CD14-positive monocyte (primary cell): Measurements from ENCODE around the gene UBE2E2. TPM values are rescaled to one million over a fixed set of nuclear protein-coding genes. Genes with fewer than 3 reads are reported as not detected.

ENCODE experiments used
- DNase-seq, 3 donors: peaks; one replicate each; pipeline ENCODE4 v3.0.0-alpha.2; 2011 to 2022
- H2AFZ ChIP-seq: 2 replicates; pipeline ENCODE4 v1.6.0; 2012; ENCODE audit warnings: mild to moderate bottlenecking, low read depth, low read length, inconsistent platforms; ENCODE audit not compliant: insufficient read depth, poor library complexity, severe bottlenecking
- H3K27ac ChIP-seq, 2 donors: 1 replicate in 1 of 2; 2 replicates in 1 of 2; pipeline ENCODE4 v1.5.1; 2012 to 2013; ENCODE audit warnings: low read length in 2 of 2, control low read depth in 1 of 2, inconsistent platforms in 1 of 2, low read depth in 1 of 2, mild to moderate bottlenecking in 1 of 2
- H3K27me3 ChIP-seq, 2 donors: one replicate each; pipeline versions ENCODE4 v1.6.0 to v1.6.1; 2011 to 2013; ENCODE audit warnings: low read length in 2 of 2; ENCODE audit not compliant: control insufficient read depth in 2 of 2, insufficient read depth in 2 of 2
- H3K36me3 ChIP-seq, 2 donors: replicated peaks in 1 of 2; 1 replicate in 1 of 2; 2 replicates in 1 of 2; pipeline versions ENCODE4 v1.5.1 to v1.6.1; 2012 to 2013; ENCODE audit warnings: low read length in 2 of 2, control low read depth in 1 of 2, inconsistent platforms in 1 of 2, mild to moderate bottlenecking in 1 of 2; ENCODE audit not compliant: insufficient read depth in 2 of 2, control insufficient read depth in 1 of 2
- H3K4me1 ChIP-seq, 2 donors: 1 replicate in 1 of 2; 2 replicates in 1 of 2; pipeline versions ENCODE4 v1.5.1 to v1.6.1; 2012 to 2013; ENCODE audit warnings: low read length in 2 of 2, control low read depth in 1 of 2, inconsistent platforms in 1 of 2, mild to moderate bottlenecking in 1 of 2, moderate library complexity in 1 of 2; ENCODE audit not compliant: insufficient read depth in 2 of 2, control insufficient read depth in 1 of 2
- H3K4me2 ChIP-seq: replicated peaks from 2 replicates; pipeline ENCODE3; 2012; ENCODE audit warnings: low read length, moderate library complexity, mild to moderate bottlenecking; ENCODE audit not compliant: poor library complexity, severe bottlenecking; ENCODE audit errors: extremely low read depth
- H3K4me3 ChIP-seq, 3 experiments: fragments of 200-600 bp in 1 of 3; sonication (generic) in 1 of 3; replicated peaks in 1 of 3; 1 replicate in 2 of 3; 2 replicates in 1 of 3; pipeline ENCODE4 v1.5.1; 2011 to 2013; ENCODE audit warnings: low read length in 3 of 3, mild to moderate bottlenecking in 3 of 3, control low read depth in 2 of 3, low read depth in 2 of 3, inconsistent platforms in 1 of 3, moderate library complexity in 1 of 3
- H3K79me2 ChIP-seq: 2 replicates; pipeline ENCODE4 v1.6.0; 2012; ENCODE audit warnings: mild to moderate bottlenecking, control low read depth, inconsistent platforms, low read length, moderate library complexity; ENCODE audit not compliant: insufficient read depth
- H3K9ac ChIP-seq: 2 replicates; pipeline ENCODE4 v1.6.0; 2017; ENCODE audit warnings: low read length, mild to moderate bottlenecking; ENCODE audit not compliant: insufficient read depth, poor library complexity, severe bottlenecking
- H3K9me3 ChIP-seq, 2 donors: replicated peaks in 1 of 2; 1 replicate in 1 of 2; 2 replicates in 1 of 2; pipeline versions ENCODE4 v1.5.1 to v1.6.1; 2012 to 2013; ENCODE audit warnings: low read length in 2 of 2, control low read depth in 1 of 2; ENCODE audit not compliant: control insufficient read depth in 1 of 2, insufficient read depth in 1 of 2
- H4K20me1 ChIP-seq: 2 replicates; pipeline ENCODE4 v1.6.0; 2012; ENCODE audit warnings: mild to moderate bottlenecking, low read length, control low read depth, moderate library complexity; ENCODE audit not compliant: insufficient read depth
- H3K27ac Mint-ChIP-seq, 7 donors: one replicate each; pipeline ENCODE4 v1.8.0; 2020; ENCODE audit warnings: mild to moderate bottlenecking in 7 of 7, mixed read lengths in 7 of 7, moderate library complexity in 6 of 7, inconsistent platforms in 2 of 7
- H3K27me3 Mint-ChIP-seq, 3 donors: one replicate each; pipeline ENCODE4 v1.8.0; 2021 to 2022; ENCODE audit warnings: low read depth in 3 of 3, mild to moderate bottlenecking in 3 of 3, mixed read lengths in 3 of 3, moderate library complexity in 3 of 3, inconsistent platforms in 1 of 3
- H3K36me3 Mint-ChIP-seq, 2 donors: one replicate each; pipeline ENCODE4 v1.8.0; 2020; ENCODE audit warnings: mixed read lengths in 2 of 2, inconsistent platforms in 1 of 2, mild to moderate bottlenecking in 1 of 2
- H3K4me1 Mint-ChIP-seq: one replicate; pipeline ENCODE4 v1.8.0; 2020; ENCODE audit warnings: mild to moderate bottlenecking, mixed read lengths
- H3K4me3 Mint-ChIP-seq, 2 donors: one replicate each; pipeline ENCODE4 v1.8.0; 2020; ENCODE audit warnings: mild to moderate bottlenecking in 2 of 2, mixed read lengths in 2 of 2, moderate library complexity in 1 of 2
- H3K9me3 Mint-ChIP-seq, 7 donors: one replicate each; pipeline ENCODE4 v1.8.0; 2020 to 2022; ENCODE audit warnings: mixed read lengths in 7 of 7, mild to moderate bottlenecking in 6 of 7, moderate library complexity in 6 of 7, inconsistent platforms in 2 of 7
- WGBS: methylation state at CpG from one replicate; pipeline ENCODE4 v1.1.5; 2013; ENCODE audit warnings: missing lambda C conversion rate; ENCODE audit not compliant: insufficient coverage; 5-methylcytosine and 5-hydroxymethylcytosine counted together
- intact Hi-C, 2 donors: fragments of 100-400 bp; cut with micrococcal nuclease; formaldehyde crosslinking; loops; one replicate each; pipeline versions ENCODE4 v1.15.0 to v1.15.1; 2023
- polyA plus RNA-seq, 3 donors: library from polyadenylated mRNA; depleted of rRNA in 1 of 3; unstranded in 2 of 3; stranded (reverse) in 1 of 3; fragments of 300-500 nt in 2 of 3; fragments of >200 nt in 1 of 3; fragmentation: Illumina TruSeq in 2 of 3; gene quantifications; 1 replicate in 2 of 3; 2 replicates in 1 of 3; pipeline ENCODE4 v1.2.3, GENCODE V29; 2012 to 2021
- TF ChIP-seq, protein P1 (sequence below): fragments of 200-600 bp; IDR thresholded peaks from one replicate; pipeline ENCODE4 v1.8.0; 2022; ENCODE audit warnings: antibody characterized with exemption, mild to moderate bottlenecking

UBE2E2 gene
- polyA plus RNA-seq, 3 donors, result 25.8 to 78.0 (median 66.3) TPM

DNA sequence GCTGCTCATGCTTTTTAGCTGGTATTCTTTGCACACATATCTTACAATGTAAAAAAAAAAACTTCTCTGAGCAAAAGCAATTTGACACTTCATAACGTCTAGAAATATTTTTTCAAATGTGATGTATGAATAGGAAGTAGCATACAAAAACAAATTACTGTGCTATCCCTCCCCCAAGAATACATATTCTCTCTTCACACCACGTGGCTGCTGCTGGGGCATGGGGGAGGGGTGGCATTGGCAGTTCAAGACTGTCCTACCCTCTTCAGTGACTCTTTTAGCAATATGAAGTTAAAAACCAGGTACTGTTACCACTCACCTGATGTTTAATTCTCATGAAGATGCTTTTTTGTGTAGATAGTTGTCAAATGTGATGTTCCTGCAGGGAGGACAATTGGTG lies 85.6 kb downstream of the UBE2E2 start:
- no peak overlapping the region for H3K9ac ChIP-seq
- H3K9me3 ChIP-seq, result peaks cover 3 to 15% of the 10 kb centered on the region in 2 donors
- no peak overlapping the region for H3K4me3 ChIP-seq
- H3K4me2 ChIP-seq, result no peak overlapping the region
- H3K27me3 ChIP-seq, result no peaks in the 10 kb centered on the region
- peaks cover 19% of the 10 kb centered on the region for H3K79me2 ChIP-seq
- Mint-ChIP-seq H3K27ac (no peak overlapping the region), H3K9me3 (peaks cover 10 to 17% (median 13%) of the 10 kb centered on the region in 7 donors), H3K4me1 (no peaks in the 10 kb centered on the region), H3K27me3 (peaks cover 0 to 2% (median 0%) of the 10 kb centered on the region in 3 donors), H3K36me3 (peaks cover 0 to 9% of the 10 kb centered on the region in 2 donors), H3K4me3 (no peak overlapping the region)
- intact Hi-C loops, result no loop called here
- H4K20me1 ChIP-seq, result peaks cover 58% of the 10 kb centered on the region
- H3K27ac ChIP-seq, result no peak overlapping the region
- H3K4me1 ChIP-seq, result no peaks in the 10 kb centered on the region
- no peaks in the 10 kb centered on the region for H3K36me3 ChIP-seq
- H2AFZ ChIP-seq, result no peak overlapping the region
- no CpG with 5 or more reads among the region's 2 CpGs for WGBS
- TF ChIP-seq, protein P1, sequence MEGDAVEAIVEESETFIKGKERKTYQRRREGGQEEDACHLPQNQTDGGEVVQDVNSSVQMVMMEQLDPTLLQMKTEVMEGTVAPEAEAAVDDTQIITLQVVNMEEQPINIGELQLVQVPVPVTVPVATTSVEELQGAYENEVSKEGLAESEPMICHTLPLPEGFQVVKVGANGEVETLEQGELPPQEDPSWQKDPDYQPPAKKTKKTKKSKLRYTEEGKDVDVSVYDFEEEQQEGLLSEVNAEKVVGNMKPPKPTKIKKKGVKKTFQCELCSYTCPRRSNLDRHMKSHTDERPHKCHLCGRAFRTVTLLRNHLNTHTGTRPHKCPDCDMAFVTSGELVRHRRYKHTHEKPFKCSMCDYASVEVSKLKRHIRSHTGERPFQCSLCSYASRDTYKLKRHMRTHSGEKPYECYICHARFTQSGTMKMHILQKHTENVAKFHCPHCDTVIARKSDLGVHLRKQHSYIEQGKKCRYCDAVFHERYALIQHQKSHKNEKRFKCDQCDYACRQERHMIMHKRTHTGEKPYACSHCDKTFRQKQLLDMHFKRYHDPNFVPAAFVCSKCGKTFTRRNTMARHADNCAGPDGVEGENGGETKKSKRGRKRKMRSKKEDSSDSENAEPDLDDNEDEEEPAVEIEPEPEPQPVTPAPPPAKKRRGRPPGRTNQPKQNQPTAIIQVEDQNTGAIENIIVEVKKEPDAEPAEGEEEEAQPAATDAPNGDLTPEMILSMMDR, result no peak
- DNase-seq, result no peak

DNA sequence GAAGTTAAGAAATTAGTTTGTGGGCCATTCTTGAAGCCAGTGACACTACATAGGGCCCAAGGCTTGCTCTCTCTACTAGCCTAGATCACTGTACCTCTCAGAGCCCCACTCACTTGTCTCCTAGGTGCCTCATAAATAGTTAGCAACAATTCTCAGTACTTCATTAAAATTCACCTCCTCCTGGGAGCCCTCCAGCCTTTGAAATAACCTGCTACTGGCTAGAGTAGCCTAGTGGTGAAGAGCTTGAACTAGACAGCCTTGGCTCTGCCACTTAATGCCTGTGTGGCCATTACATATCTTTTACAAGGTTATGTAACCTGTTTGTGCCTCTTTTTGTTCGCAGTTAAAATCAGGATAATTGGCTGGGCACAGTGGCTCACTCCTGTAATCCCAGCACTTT lies 89.3 kb downstream of the UBE2E2 start:
- no CpG with 5 or more reads among the region's 1 CpG for WGBS
- Histone ChIP-seq H3K27me3 (no peaks in the 10 kb centered on the region), H4K20me1 (peaks cover 54% of the 10 kb centered on the region), H3K4me3 (no peak overlapping the region), H3K9ac (no peak overlapping the region), H3K36me3 (no peaks in the 10 kb centered on the region), H3K4me2 (no peak overlapping the region), H3K9me3 (peaks cover 0 to under 1% of the 10 kb centered on the region in 2 donors), H3K79me2 (peaks cover 13% of the 10 kb centered on the region), H3K27ac (no peak overlapping the region), H2AFZ (no peak overlapping the region), H3K4me1 (no peaks in the 10 kb centered on the region)
- Mint-ChIP-seq H3K36me3 (peaks cover 0 to 1% of the 10 kb centered on the region in 2 donors), H3K27me3 (peaks cover 0 to 1% (median 0%) of the 10 kb centered on the region in 3 donors), H3K4me3 (no peak overlapping the region), H3K27ac (peak overlapping the region in 1 of 7 donors; percentile 30), H3K9me3 (peaks cover 0 to 6% (median 3%) of the 10 kb centered on the region in 7 donors), H3K4me1 (peaks cover 6% of the 10 kb centered on the region)
- TF ChIP-seq, protein P1, result no peak
- no peak for DNase-seq
- intact Hi-C loops, result no loop called here
